H9 (cell line): ENCODE measurements around the gene LIMS1. TPM values are rescaled to one million over a fixed set of nuclear protein-coding genes. Genes with fewer than 3 reads are reported as not detected.
A peak's percentile ranks its signal among the peaks of the same experiment; 100 is the strongest.

Source experiments
- DNase-seq: peaks from one replicate; pipeline ENCODE4 v3.0.0-alpha.2; 2017
- H2AFZ ChIP-seq: one replicate; pipeline ENCODE4 v1.6.1; 2013; ENCODE audit warnings: mild to moderate bottlenecking, low read length, control low read depth, moderate library complexity
- H2AK5ac ChIP-seq: 2 replicates; pipeline ENCODE4 v1.6.1; 2013; ENCODE audit warnings: low read length, control low read depth, mixed read lengths; ENCODE audit not compliant: insufficient read length
- H2BK120ac ChIP-seq: one replicate; pipeline ENCODE4 v1.6.1; 2013; ENCODE audit warnings: low read depth, mild to moderate bottlenecking, low read length, control low read depth, inconsistent platforms; ENCODE audit not compliant: poor library complexity, severe bottlenecking
- H2BK12ac ChIP-seq: 2 replicates; pipeline ENCODE4 v1.6.1; 2013; ENCODE audit warnings: low read length, control low read depth, mixed read lengths, low read depth; ENCODE audit not compliant: insufficient read length
- H2BK15ac ChIP-seq: 2 replicates; pipeline ENCODE4 v1.6.1; 2013; ENCODE audit warnings: low read depth, low read length, control low read depth
- H2BK20ac ChIP-seq: one replicate; pipeline ENCODE4 v1.6.1; 2013; ENCODE audit warnings: low read depth, mild to moderate bottlenecking, low read length, control low read depth, inconsistent platforms; ENCODE audit not compliant: poor library complexity, severe bottlenecking
- H2BK5ac ChIP-seq: 2 replicates; pipeline ENCODE4 v1.6.1; 2013; ENCODE audit warnings: low read length, control low read depth, mixed read lengths; ENCODE audit not compliant: insufficient read length
- H3K14ac ChIP-seq: 2 replicates; pipeline ENCODE4 v1.6.1; 2013; ENCODE audit warnings: low read length, control low read depth; ENCODE audit not compliant: insufficient read depth
- H3K18ac ChIP-seq: 2 replicates; pipeline ENCODE4 v1.6.1; 2013; ENCODE audit warnings: low read depth, mild to moderate bottlenecking, mixed read lengths, low read length, control low read depth; ENCODE audit not compliant: insufficient read length
- H3K23ac ChIP-seq: 2 replicates; pipeline ENCODE4 v1.6.1; 2013; ENCODE audit warnings: low read length, control low read depth, mixed read lengths, low read depth; ENCODE audit not compliant: insufficient read length
- H3K23me2 ChIP-seq: 2 replicates; pipeline ENCODE4 v1.6.1; 2013; ENCODE audit warnings: low read depth, mild to moderate bottlenecking, mixed read lengths, low read length, control low read depth; ENCODE audit not compliant: insufficient read length, poor library complexity, severe bottlenecking
- H3K27ac ChIP-seq: 2 replicates; pipeline ENCODE4 v1.5.1; 2013; ENCODE audit warnings: low read length, control low read depth, mixed read lengths, low read depth; ENCODE audit not compliant: insufficient read length
- H3K27me3 ChIP-seq: 2 replicates; pipeline ENCODE4 v1.6.1; 2013; ENCODE audit warnings: low read length, control low read depth, inconsistent platforms; ENCODE audit not compliant: insufficient read depth
- H3K4ac ChIP-seq: 2 replicates; pipeline ENCODE4 v1.6.1; 2013; ENCODE audit warnings: low read depth, mild to moderate bottlenecking, control low read depth, inconsistent platforms, low read length, moderate library complexity
- H3K4me1 ChIP-seq: 2 replicates; pipeline ENCODE4 v1.6.1; 2013; ENCODE audit warnings: low read length, control low read depth, inconsistent platforms; ENCODE audit not compliant: insufficient read depth
- H3K4me2 ChIP-seq: 2 replicates; pipeline ENCODE4 v1.6.1; 2013; ENCODE audit warnings: low read length, control low read depth, mixed read lengths; ENCODE audit not compliant: insufficient read length, insufficient read depth
- H3K56ac ChIP-seq: 2 replicates; pipeline ENCODE4 v1.6.1; 2013; ENCODE audit warnings: low read depth, mild to moderate bottlenecking, mixed read lengths, low read length, control low read depth; ENCODE audit not compliant: insufficient read length
- H3K79me1 ChIP-seq: 2 replicates; pipeline ENCODE4 v1.6.1; 2013; ENCODE audit warnings: low read depth, mild to moderate bottlenecking, moderate library complexity, low read length, control low read depth, inconsistent platforms; ENCODE audit not compliant: insufficient read depth, poor library complexity, severe bottlenecking
- H3K79me2 ChIP-seq: 2 replicates; pipeline ENCODE4 v1.6.1; 2013; ENCODE audit warnings: low read length, control low read depth, inconsistent platforms; ENCODE audit not compliant: insufficient read depth
- H3K9ac ChIP-seq: 2 replicates; pipeline ENCODE4 v1.6.1; 2013; ENCODE audit warnings: low read length, control low read depth, mixed read lengths; ENCODE audit not compliant: insufficient read length; ENCODE audit errors: extremely low read depth
- H3K9me3 ChIP-seq: one replicate; pipeline ENCODE4 v1.6.1; 2013; ENCODE audit warnings: low read depth, low read length, inconsistent platforms; ENCODE audit not compliant: control insufficient read depth
- H3T11ph ChIP-seq: one replicate; pipeline ENCODE4 v1.6.1; 2013; ENCODE audit warnings: mild to moderate bottlenecking, low read length, control low read depth, inconsistent platforms
- H4K20me1 ChIP-seq: one replicate; pipeline ENCODE4 v1.6.1; 2013; ENCODE audit not compliant: control insufficient read depth, insufficient read length, insufficient read depth
- H4K5ac ChIP-seq: 2 replicates; pipeline ENCODE4 v1.6.1; 2013; ENCODE audit warnings: low read depth, mild to moderate bottlenecking, mixed read lengths, low read length, control low read depth; ENCODE audit not compliant: insufficient read length
- H4K8ac ChIP-seq: replicated peaks from 2 replicates; pipeline ENCODE4 v1.6.1; 2013; ENCODE audit warnings: low read length, control low read depth, mixed read lengths, low read depth; ENCODE audit not compliant: insufficient read length
- H4K91ac ChIP-seq: 2 replicates; pipeline ENCODE4 v1.6.1; 2013; ENCODE audit warnings: low read depth, mild to moderate bottlenecking, moderate library complexity, mixed read lengths, low read length, control low read depth; ENCODE audit not compliant: insufficient read length
- H3K27ac Mint-ChIP-seq, 3 experiments: 2 replicates in 2 of 3; 3 replicates in 1 of 3; pipeline ENCODE4 v1.8.0; 2020 to 2021; ENCODE audit warnings: mixed read lengths in 3 of 3, mild to moderate bottlenecking in 1 of 3, moderate library complexity in 1 of 3
- H3K27me3 Mint-ChIP-seq: 2 replicates; pipeline ENCODE4 v1.8.0; 2021; ENCODE audit warnings: low read depth, mild to moderate bottlenecking, moderate library complexity, mixed read lengths
- H3K36me3 Mint-ChIP-seq, 3 experiments: 2 replicates in 2 of 3; 3 replicates in 1 of 3; pipeline ENCODE4 v1.8.0; 2020 to 2021; ENCODE audit warnings: low read depth in 3 of 3, mixed read lengths in 3 of 3; ENCODE audit not compliant: insufficient read depth in 1 of 3
- H3K4me1 Mint-ChIP-seq, 2 experiments: 2 replicates each; pipeline ENCODE4 v1.8.0; 2020; ENCODE audit warnings: mixed read lengths in 2 of 2
- H3K4me3 Mint-ChIP-seq, 2 experiments: 2 replicates in 1 of 2; 3 replicates in 1 of 2; pipeline ENCODE4 v1.8.0; 2020 to 2021; ENCODE audit warnings: mild to moderate bottlenecking in 2 of 2, mixed read lengths in 2 of 2, moderate library complexity in 1 of 2
- H3K9me3 Mint-ChIP-seq, 2 experiments: 2 replicates in 1 of 2; 3 replicates in 1 of 2; pipeline ENCODE4 v1.8.0; 2020; ENCODE audit warnings: mild to moderate bottlenecking in 2 of 2, mixed read lengths in 2 of 2, moderate library complexity in 1 of 2
- WGBS: extraction: QIAGEN DNeasy Blood & Tissue Kit; methylation state at CpG from one replicate; pipeline ENCODE4 v1.1.7; 2013; ENCODE audit warnings: missing lambda C conversion rate, low lambda C conversion rate, mixed read lengths; ENCODE audit not compliant: insufficient read length; ENCODE audit errors: extremely low coverage; 5-methylcytosine and 5-hydroxymethylcytosine counted together
- total RNA-seq: library from RNA; stranded (reverse); gene quantifications from 2 replicates; pipeline ENCODE4 v1.2.1, GENCODE V29; 2021
- TF ChIP-seq, protein P1 (sequence below): fragments of 200-600 bp; sonication (generic); conservative IDR thresholded peaks from 3 replicates; pipeline ENCODE4 v1.8.0; 2021; ENCODE audit warnings: antibody characterized with exemption, mild to moderate bottlenecking

Gene LIMS1
- total RNA-seq, 1 experiment from 2014 or later = 37.7 TPM

DNA sequence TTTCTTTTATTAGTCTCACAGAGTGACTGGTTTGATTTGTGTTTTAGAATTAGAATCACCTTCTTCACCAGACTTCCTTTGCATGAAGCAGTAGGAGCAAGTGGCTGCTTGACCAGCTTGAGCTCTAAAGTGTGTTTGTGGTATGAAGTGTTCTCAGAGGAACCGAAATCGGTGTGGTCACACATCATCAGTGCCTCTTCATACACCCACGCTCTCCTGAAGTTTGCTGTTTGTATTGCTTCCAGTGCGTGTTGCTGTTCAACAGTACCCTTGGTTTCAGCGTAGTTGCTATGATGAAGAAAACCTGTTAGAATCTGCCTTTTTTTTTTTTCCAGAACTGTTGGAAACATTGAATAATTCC lies 77.9 kb downstream of the LIMS1 start:
- Histone ChIP-seq H3K79me1 (no peaks in the 10 kb centered on the region), H2AFZ (no peak overlapping the region), H2AK5ac (no peak overlapping the region), H4K91ac (no peak overlapping the region), H4K8ac (no peak overlapping the region), H3K4me1 (no peaks in the 10 kb centered on the region; the same call in 1 of the 2 replicates), H3K56ac (no peak overlapping the region), H2BK5ac (no peak overlapping the region), H3K27ac (no peak overlapping the region), H2BK12ac (no peak overlapping the region), H3K4ac (no peak overlapping the region), H3K14ac (no peak overlapping the region), H3K18ac (no peak overlapping the region), H2BK15ac (no peak overlapping the region), H2BK120ac (no peak overlapping the region), H3K4me2 (no peak overlapping the region), H3T11ph (no peak overlapping the region), H3K27me3 (no peaks in the 10 kb centered on the region), H3K9me3 (no peaks in the 10 kb centered on the region), H4K5ac (no peak overlapping the region), H3K79me2 (no peaks in the 10 kb centered on the region; the same call in 1 of the 2 replicates), H3K23me2 (no peaks in the 10 kb centered on the region), H2BK20ac (no peak overlapping the region), H3K9ac (no peak overlapping the region), H3K23ac (no peak overlapping the region), H4K20me1 (no peaks in the 10 kb centered on the region)
- H3K4me3 Mint-ChIP-seq = no peak overlapping the region
- H3K9me3 Mint-ChIP-seq = no peaks in the 10 kb centered on the region
- DNase-seq = no peak
- no peaks in the 10 kb centered on the region for H3K27me3 Mint-ChIP-seq
- 0 out of 7 replicates have a peak overlapping the region, but pooled peaks of 1 of the 3 experiments have one; percentile 27 for H3K27ac Mint-ChIP-seq
- no CpG with 5 or more reads among the region's 5 CpGs for WGBS
- H3K4me1 Mint-ChIP-seq = peaks cover 16 to 23% of the 10 kb centered on the region in 2 experiments
- TF ChIP-seq, protein P1, sequence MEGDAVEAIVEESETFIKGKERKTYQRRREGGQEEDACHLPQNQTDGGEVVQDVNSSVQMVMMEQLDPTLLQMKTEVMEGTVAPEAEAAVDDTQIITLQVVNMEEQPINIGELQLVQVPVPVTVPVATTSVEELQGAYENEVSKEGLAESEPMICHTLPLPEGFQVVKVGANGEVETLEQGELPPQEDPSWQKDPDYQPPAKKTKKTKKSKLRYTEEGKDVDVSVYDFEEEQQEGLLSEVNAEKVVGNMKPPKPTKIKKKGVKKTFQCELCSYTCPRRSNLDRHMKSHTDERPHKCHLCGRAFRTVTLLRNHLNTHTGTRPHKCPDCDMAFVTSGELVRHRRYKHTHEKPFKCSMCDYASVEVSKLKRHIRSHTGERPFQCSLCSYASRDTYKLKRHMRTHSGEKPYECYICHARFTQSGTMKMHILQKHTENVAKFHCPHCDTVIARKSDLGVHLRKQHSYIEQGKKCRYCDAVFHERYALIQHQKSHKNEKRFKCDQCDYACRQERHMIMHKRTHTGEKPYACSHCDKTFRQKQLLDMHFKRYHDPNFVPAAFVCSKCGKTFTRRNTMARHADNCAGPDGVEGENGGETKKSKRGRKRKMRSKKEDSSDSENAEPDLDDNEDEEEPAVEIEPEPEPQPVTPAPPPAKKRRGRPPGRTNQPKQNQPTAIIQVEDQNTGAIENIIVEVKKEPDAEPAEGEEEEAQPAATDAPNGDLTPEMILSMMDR = no peak
- H3K36me3 Mint-ChIP-seq = no peaks in the 10 kb centered on the region
